SH-SY5Y (cell line): ENCODE results near the gene ITGA2.

Source experiments
- GATA2 ChIP-seq: IDR thresholded peaks from 2 replicates; pipeline ENCODE4 v1.6.1; 2011; ENCODE audit warnings: mild to moderate bottlenecking, low read depth, low read length
- GATA3 ChIP-seq: IDR thresholded peaks from 2 replicates; pipeline ENCODE4 v1.6.1; 2011; ENCODE audit warnings: low read depth, mild to moderate bottlenecking, low read length, moderate library complexity

- no peak for TF ChIP-seq GATA2
- TF ChIP-seq GATA3 = no peak
These were observed 64.2 kb downstream of the ITGA2 start for GRCh38 chr5:53053364-53053763.
